Measurements from ENCODE around the gene GJD4.

GJD4 gene

DNA sequence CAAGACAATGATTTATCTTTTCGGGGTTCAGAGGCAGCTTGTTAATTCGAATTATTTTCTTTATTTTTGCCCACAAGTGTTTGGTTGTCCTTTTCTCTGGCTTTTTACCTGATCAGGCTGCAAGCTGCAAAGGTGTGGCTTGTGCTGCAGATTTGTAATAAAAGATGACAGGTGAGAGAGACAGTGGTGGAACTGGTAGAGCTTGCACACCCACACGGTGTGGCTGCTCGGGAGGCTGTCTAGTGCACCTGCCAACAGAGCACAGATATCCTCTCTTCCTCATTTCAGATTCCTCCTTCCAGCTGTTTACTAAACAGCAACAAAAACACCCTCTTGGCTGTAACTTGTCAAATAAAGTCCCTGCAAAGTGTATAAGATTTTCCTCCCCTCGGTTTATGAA, 9.2 kb downstream of the GJD4 start:
- Histone ChIP-seq H3K9me3 (no peaks in the 10 kb centered on the region), H3K4me1 (no peaks in the 10 kb centered on the region), H3K27ac (no peak overlapping the region), H3K4me3 (no peak overlapping the region), H3K36me3 (no peaks in the 10 kb centered on the region), H3K27me3 (peaks cover 0 to 22% of the 10 kb centered on the region in 2 donors)
- DNase-seq = no peak
- TF ChIP-seq, protein P1, sequence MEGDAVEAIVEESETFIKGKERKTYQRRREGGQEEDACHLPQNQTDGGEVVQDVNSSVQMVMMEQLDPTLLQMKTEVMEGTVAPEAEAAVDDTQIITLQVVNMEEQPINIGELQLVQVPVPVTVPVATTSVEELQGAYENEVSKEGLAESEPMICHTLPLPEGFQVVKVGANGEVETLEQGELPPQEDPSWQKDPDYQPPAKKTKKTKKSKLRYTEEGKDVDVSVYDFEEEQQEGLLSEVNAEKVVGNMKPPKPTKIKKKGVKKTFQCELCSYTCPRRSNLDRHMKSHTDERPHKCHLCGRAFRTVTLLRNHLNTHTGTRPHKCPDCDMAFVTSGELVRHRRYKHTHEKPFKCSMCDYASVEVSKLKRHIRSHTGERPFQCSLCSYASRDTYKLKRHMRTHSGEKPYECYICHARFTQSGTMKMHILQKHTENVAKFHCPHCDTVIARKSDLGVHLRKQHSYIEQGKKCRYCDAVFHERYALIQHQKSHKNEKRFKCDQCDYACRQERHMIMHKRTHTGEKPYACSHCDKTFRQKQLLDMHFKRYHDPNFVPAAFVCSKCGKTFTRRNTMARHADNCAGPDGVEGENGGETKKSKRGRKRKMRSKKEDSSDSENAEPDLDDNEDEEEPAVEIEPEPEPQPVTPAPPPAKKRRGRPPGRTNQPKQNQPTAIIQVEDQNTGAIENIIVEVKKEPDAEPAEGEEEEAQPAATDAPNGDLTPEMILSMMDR (IDR thresholded peaks at IDR 0.05) = no peak
- intact Hi-C loops (cut with DNase I; ENCODE audit: low total_unique reads) = no loop called here

DNA sequence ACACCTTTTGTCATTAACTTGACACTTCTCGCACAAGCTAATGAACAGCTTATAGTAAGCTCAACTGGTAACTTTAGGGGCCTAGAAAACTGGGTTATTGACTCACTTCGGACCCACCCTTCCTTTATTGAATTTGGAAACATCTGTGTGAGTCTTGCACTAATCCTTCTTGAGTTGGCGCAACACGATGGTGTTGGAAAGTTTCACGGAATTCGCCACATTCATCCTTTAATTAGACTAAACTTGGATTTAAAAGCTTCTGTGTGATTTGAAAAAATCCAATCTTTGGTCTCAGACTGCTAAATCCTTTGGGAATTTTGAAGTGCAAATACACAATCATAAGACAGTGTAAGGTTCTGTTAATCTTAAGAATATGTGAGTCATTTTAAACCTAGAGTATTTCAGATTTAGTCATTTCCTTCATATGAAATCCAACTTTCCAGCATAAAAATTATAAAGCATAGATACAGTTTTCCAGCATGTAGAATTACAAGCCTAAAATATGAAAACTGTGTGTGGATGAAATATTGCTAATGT, 21.9 kb downstream of the GJD4 start:
- Histone ChIP-seq H3K36me3 (no peaks in the 10 kb centered on the region), H3K4me3 (no peak overlapping the region), H3K4me1 (no peaks in the 10 kb centered on the region), H3K27ac (no peak overlapping the region), H3K9me3 (no peaks in the 10 kb centered on the region), H3K27me3 (peaks cover 0 to 6% of the 10 kb centered on the region in 2 donors)
- intact Hi-C loops (cut with DNase I; ENCODE audit: low total_unique reads) = no loop called here
- no peak for DNase-seq
- TF ChIP-seq, protein P1 (IDR thresholded peaks at IDR 0.05) = no peak

DNA sequence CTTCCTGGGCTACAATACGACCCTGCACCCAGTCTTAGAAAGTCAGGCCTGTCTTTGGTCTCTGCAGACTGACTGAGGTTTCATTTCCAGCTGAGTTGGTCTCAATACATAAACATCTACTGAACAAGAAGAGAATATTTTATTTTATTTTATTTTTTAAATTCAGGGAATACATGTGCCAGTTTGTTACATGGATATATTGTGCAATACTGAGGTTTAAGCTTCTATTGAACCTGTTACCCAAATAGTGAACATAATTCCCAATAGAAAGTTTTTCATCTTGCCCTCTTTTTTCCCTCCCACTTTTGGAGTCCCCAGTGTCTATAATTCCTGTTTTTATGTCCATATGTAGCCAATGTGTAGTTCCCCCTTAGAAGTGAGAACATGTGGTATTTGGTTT, 26.3 kb downstream of the GJD4 start:
- no peak overlapping the region for H3K4me3 ChIP-seq
- no peak overlapping the region for H3K27ac ChIP-seq
- DNase-seq = no peak
- H3K9me3 ChIP-seq = no peaks in the 10 kb centered on the region
- no peaks in the 10 kb centered on the region for H3K36me3 ChIP-seq
- peaks cover 0 to 9% (median 0%) of the 10 kb centered on the region in 4 donors for H3K4me1 ChIP-seq
- TF ChIP-seq, protein P1 (IDR thresholded peaks at IDR 0.05) = no peak
- no peaks in the 10 kb centered on the region for H3K27me3 ChIP-seq
- intact Hi-C loops (cut with DNase I; ENCODE audit: low total_unique reads) = loop anchor here (10.0 kb wide), 1 partner anchor 1253 kb away; no protein-coding TSS in a partner anchor

DNA sequence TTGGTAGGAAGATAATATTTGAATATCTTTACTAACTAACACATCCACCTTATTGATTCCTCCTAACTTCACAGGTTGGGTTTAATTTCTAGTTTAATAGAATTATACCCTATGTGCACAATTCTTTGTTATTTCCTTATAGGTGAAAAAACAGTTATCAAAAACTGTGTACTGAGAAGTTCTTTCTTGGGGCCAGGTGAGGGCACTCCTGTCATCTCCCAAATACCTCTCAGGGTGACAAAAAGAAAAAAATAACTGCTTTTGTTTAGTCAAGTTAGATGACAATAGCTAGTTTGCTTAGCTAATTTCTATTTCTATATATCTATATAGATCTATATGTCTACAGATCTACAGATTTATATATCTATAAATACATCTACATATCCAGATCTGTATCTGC, 26.9 kb downstream of the GJD4 start:
- TF ChIP-seq, protein P1 (IDR thresholded peaks at IDR 0.05) = no peak
- Histone ChIP-seq H3K9me3 (no peaks in the 10 kb centered on the region), H3K4me3 (no peak overlapping the region), H3K27ac (no peak overlapping the region), H3K4me1 (peaks cover 0 to 15% (median under 1%) of the 10 kb centered on the region in 4 donors), H3K27me3 (no peaks in the 10 kb centered on the region), H3K36me3 (no peaks in the 10 kb centered on the region)
- intact Hi-C loops (cut with DNase I; ENCODE audit: low total_unique reads) = loop anchor here (10.0 kb wide), 1 partner anchor 1253 kb away; no protein-coding TSS in a partner anchor
- DNase-seq = no peak

DNA sequence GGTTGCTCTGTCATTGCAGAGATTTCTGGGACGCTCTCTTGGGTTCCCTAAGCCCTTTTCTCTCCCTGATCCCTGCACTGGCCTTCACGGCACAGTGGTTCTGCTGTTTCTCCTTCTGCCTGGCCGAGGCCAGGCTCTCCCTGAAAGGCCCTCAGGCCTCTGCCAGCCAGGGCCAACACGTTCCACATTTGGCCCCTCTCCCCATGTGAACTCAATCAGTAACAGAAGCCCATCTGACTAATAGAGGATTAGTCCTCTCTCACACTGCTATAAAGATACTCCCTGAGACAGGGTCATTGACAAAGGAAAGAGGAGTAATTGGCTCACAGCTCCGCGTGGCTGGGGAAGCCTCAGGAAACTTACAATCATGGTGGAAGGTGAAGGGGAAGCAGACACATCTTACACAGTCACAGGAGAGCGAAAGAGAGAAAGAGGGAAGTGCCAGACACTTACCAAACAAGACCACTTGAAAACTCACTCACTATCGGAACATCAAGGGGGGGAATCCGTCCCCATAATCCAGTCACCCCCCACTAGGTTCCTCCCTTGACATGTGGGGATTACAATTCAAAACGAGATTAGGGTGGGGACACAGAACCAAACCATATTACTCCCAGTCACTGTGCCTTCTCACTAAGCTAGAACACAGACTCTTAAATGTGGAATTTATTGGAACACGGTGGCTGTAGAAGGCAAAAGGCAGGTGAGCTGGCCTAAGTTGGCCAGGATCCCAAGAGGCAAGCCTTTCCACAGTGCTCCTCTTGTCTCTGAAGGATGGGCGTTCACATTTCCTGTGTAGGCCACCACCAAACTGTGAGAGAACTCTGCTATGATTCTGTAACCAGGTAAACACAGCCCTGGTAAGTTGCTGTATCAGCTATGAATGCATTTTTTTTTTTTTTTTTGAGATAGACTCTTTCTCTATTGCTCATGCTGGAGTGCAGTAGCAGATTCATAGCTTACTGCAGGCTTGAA, 28.2 kb downstream of the GJD4 start:
- TF ChIP-seq, protein P1 (IDR thresholded peaks at IDR 0.05) = no peak
- no peak for DNase-seq
- Histone ChIP-seq H3K27me3 (no peaks in the 10 kb centered on the region), H3K4me1 (peaks cover 0 to 28% (median 6%) of the 10 kb centered on the region in 4 donors), H3K27ac (no peak overlapping the region), H3K4me3 (no peak overlapping the region), H3K36me3 (no peaks in the 10 kb centered on the region), H3K9me3 (no peaks in the 10 kb centered on the region)
- intact Hi-C loops (cut with DNase I; ENCODE audit: low total_unique reads) = loop anchor here (10.0 kb wide), 1 partner anchor 1252 kb away; no protein-coding TSS in a partner anchor
